BJ (cell line): ENCODE results near the gene SHMT1. TPM values are rescaled to one million over a fixed set of nuclear protein-coding genes. Genes with fewer than 3 reads are reported as not detected.
"Not testable (repeated sequence)": the region's sequence is repeated elsewhere in the genome, so short reads cannot be mapped to it uniquely, and the experiment has no call there.

Experiments used
- CTCF ChIA-PET: fragments of 350-600 bp; formaldehyde crosslinking; extraction: SDS; loops from one replicate; lab custom pipeline; 2021; ENCODE audit warnings: antibody characterized with exemption, inconsistent platforms; lab: Yijun Ruan, JAX
- POLR2A ChIA-PET: fragments of 300-600 bp; sonication (Branson Sonifier 250); formaldehyde crosslinking; extraction: SDS; loops from one replicate; lab custom pipeline; 2021; ENCODE audit warnings: antibody characterized with exemption; lab: Charles Lee
- DNase-seq: peaks from one replicate; pipeline ENCODE4 v3.0.0-alpha.2; 2011; ENCODE audit warnings: low read depth
- H3K27me3 ChIP-seq: 2 replicates; pipeline ENCODE4 v1.6.0; 2011; ENCODE audit warnings: low read length; ENCODE audit not compliant: control insufficient read depth, insufficient read depth
- H3K36me3 ChIP-seq: 2 replicates; pipeline ENCODE4 v1.5.1; 2011; ENCODE audit warnings: low read length; ENCODE audit not compliant: control insufficient read depth, insufficient read depth
- H3K4me3 ChIP-seq: 2 replicates; pipeline ENCODE4 v1.5.1; 2011; ENCODE audit warnings: low read depth, mild to moderate bottlenecking, control low read depth, low read length
- polyA plus RNA-seq: library from polyadenylated mRNA; depleted of rRNA; stranded (reverse); fragments of >200 nt; gene quantifications from 2 replicates; pipeline ENCODE4 v1.2.3, GENCODE V29; 2011
- TF ChIP-seq, protein P1 (sequence below): IDR thresholded peaks from 2 replicates; pipeline ENCODE4 v1.5.1; 2011; ENCODE audit warnings: low read depth, mild to moderate bottlenecking, control low read depth, inconsistent platforms, low read length, moderate library complexity; ENCODE audit not compliant: insufficient read depth

Gene SHMT1
- polyA plus RNA-seq, 1 experiment: 5.9 TPM

DNA sequence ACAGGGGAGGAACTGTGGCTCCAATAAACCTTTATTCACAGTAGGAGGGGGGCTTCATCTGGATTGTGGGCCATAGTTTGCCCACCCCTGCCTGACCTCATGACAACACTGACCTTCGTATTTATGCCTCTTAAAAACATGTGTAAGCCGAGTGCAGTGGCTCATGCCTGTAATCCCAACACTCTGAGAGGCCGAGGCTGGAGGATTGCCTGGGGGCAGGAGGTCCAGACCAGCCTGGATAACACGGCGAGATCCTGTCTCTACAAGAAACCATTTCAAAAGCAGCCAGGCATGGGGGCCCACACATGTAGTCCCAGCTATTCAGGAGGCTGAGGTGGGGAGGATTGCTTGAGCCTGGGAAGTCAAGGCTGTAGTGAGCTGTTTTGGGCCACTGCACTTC, 24.2 kb upstream of the SHMT1 start:
- POLR2A ChIA-PET, H3K36me3 ChIP-seq, CTCF ChIA-PET, H3K4me3 ChIP-seq, DNase-seq, H3K27me3 ChIP-seq: not testable (repeated sequence)

- H3K36me3 ChIP-seq, POLR2A ChIA-PET, H3K4me3 ChIP-seq, H3K27me3 ChIP-seq, DNase-seq: not testable (repeated sequence)
- CTCF ChIA-PET: interaction anchor here (0.6 to 1.3 kb wide), 2 partner anchors 10 to 133 kb away, joined by 3 to 7 read pairs; no protein-coding TSS in a partner anchor
Measured at GRCh38 chr17:18384271-18384670, 20.9 kb upstream of the SHMT1 start.

DNA sequence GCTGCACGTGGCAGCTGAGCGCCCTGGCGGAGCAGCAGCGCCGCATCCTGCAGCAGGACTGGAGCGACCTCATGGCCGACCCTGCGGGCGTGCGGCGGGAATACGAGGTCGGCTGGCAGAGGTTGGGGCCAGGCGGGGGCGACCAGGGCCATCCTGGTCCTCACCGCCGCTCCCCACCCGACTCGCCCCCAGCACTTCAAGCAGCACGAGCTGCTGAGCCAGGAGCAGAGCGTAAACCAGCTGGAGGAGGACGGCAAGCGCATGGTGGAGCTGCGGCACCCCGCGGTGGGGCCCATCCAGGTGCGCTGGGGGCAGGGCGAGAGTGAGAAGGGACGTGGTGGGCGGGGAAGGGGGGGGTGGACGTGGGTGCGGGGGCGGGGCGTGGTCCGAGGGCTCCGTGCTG, 19.7 kb upstream of the SHMT1 start:
- H3K4me3 ChIP-seq, H3K27me3 ChIP-seq, DNase-seq, H3K36me3 ChIP-seq, POLR2A ChIA-PET, CTCF ChIA-PET: not testable (repeated sequence)

GRCh38 chr17:18382441-18383078, 19.2 kb upstream of the SHMT1 start:
- ChIA-PET POLR2A (no interaction called here), CTCF (no interaction called here)
- TF ChIP-seq, protein P1, sequence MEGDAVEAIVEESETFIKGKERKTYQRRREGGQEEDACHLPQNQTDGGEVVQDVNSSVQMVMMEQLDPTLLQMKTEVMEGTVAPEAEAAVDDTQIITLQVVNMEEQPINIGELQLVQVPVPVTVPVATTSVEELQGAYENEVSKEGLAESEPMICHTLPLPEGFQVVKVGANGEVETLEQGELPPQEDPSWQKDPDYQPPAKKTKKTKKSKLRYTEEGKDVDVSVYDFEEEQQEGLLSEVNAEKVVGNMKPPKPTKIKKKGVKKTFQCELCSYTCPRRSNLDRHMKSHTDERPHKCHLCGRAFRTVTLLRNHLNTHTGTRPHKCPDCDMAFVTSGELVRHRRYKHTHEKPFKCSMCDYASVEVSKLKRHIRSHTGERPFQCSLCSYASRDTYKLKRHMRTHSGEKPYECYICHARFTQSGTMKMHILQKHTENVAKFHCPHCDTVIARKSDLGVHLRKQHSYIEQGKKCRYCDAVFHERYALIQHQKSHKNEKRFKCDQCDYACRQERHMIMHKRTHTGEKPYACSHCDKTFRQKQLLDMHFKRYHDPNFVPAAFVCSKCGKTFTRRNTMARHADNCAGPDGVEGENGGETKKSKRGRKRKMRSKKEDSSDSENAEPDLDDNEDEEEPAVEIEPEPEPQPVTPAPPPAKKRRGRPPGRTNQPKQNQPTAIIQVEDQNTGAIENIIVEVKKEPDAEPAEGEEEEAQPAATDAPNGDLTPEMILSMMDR: no peak
- Histone ChIP-seq H3K27me3 (peaks cover 5% of the 10 kb centered on the region), H3K4me3 (no peak overlapping the region), H3K36me3 (no peaks in the 10 kb centered on the region)
- no peak for DNase-seq

DNA sequence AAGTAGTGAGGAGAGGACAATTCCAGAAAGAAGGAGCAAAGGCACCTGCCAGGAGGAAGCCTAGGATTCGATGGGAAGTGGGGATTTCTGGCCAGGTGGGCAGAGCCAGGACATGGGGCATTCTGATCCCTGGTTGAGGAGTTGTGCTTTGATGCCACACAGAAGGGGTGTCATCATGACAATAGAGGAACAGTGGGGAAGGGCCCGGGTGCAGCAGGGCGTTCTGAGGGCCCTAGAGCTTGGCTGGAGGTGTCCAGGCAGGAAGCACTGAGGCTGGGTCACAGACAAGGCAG, 18.5 kb upstream of the SHMT1 start:
- peaks cover 5% of the 10 kb centered on the region for H3K27me3 ChIP-seq
- TF ChIP-seq, protein P1: no peak
- CTCF ChIA-PET: no interaction called here
- DNase-seq: no peak
- no peak overlapping the region for H3K4me3 ChIP-seq
- H3K36me3 ChIP-seq: no peaks in the 10 kb centered on the region
- POLR2A ChIA-PET: no interaction called here

GRCh38 chr17:18381158-18381952, 18.0 kb upstream of the SHMT1 start:
- TF ChIP-seq, protein P1: no peak
- no peak for DNase-seq
- Histone ChIP-seq H3K36me3 (no peaks in the 10 kb centered on the region), H3K27me3 (peaks cover 4% of the 10 kb centered on the region), H3K4me3 (no peak overlapping the region)
- ChIA-PET POLR2A (no interaction called here), CTCF (no interaction called here)
